Esophagus (tissue), 2 donors: ENCODE measurements around the gene BMF. TPM values are rescaled to one million over a fixed set of nuclear protein-coding genes. Genes with fewer than 3 reads are reported as not detected.
A peak's percentile ranks its signal among the peaks of the same experiment; 100 is the strongest.

ENCODE experiments used
- H3K27ac ChIP-seq, 2 donors: one replicate each; pipeline ENCODE4 v1.5.1; 2013; ENCODE audit warnings: low read depth in 2 of 2, mild to moderate bottlenecking in 2 of 2, inconsistent platforms in 1 of 2, low read length in 1 of 2, moderate library complexity in 1 of 2
- H3K27me3 ChIP-seq, 2 donors: one replicate each; pipeline ENCODE4 v1.6.1; 2013; ENCODE audit warnings: low read length in 2 of 2, control low read depth in 1 of 2, mild to moderate bottlenecking in 1 of 2; ENCODE audit not compliant: insufficient read depth in 2 of 2, control insufficient read depth in 1 of 2
- H3K36me3 ChIP-seq, 2 donors: one replicate each; pipeline ENCODE4 v1.6.1; 2013; ENCODE audit warnings: low read length in 1 of 2; ENCODE audit not compliant: control insufficient read depth in 2 of 2, insufficient read depth in 2 of 2
- H3K4me1 ChIP-seq, 2 donors: one replicate each; pipeline ENCODE4 v1.6.1; 2013; ENCODE audit warnings: low read length in 1 of 2; ENCODE audit not compliant: control insufficient read depth in 2 of 2, insufficient read depth in 2 of 2
- H3K4me3 ChIP-seq, 2 donors: one replicate each; pipeline ENCODE4 v1.5.1; 2013; ENCODE audit warnings: low read length in 2 of 2, mild to moderate bottlenecking in 2 of 2, low read depth in 1 of 2, moderate library complexity in 1 of 2
- H3K9me3 ChIP-seq, 2 donors: one replicate each; pipeline ENCODE4 v1.6.1; 2013; ENCODE audit warnings: mild to moderate bottlenecking in 2 of 2, low read depth in 1 of 2, low read length in 1 of 2, moderate library complexity in 1 of 2; ENCODE audit not compliant: control insufficient read depth in 2 of 2, insufficient read depth in 1 of 2
- WGBS, 2 donors: extraction: QIAGEN DNeasy Blood & Tissue Kit; methylation state at CpG; one replicate each; pipeline ENCODE4 v1.1.7; 2013; 5-methylcytosine and 5-hydroxymethylcytosine counted together
- polyA plus RNA-seq, 2 donors: library from polyadenylated mRNA; stranded (reverse); fragments of 200-250 nt; gene quantifications; one replicate each; pipeline ENCODE4 v1.2.3, GENCODE V29; 2013
- donor health status: healthy with polysubstance abuse.
- donor health status: Bipolar disorder and iron deficiency.

Gene BMF
- polyA plus RNA-seq, 2 donors = 1.0 to 1.2 TPM

DNA sequence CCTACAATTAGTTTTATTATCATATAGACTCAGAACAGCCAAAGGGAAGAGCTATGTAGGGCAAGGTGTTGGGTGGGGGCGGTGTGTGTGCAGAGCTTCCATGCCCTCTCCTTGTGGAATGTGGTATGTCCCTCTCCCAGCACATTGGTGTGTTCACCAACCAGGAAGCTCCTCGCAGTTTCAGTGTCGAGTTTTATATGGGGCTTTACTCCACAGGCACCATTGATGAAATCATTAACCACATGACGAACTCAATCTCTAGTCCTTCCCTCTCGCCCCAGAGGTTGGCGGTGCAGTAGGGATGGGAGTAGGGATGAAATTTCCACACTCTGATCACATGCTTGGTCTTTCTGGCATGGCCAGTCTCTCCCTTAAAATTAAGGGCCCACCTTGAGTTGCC, 56.1 kb downstream of the BMF start:
- Histone ChIP-seq H3K9me3 (no peaks in the 10 kb centered on the region), H3K4me3 (no peak overlapping the region), H3K27me3 (no peaks in the 10 kb centered on the region), H3K4me1 (peaks cover 0 to 18% of the 10 kb centered on the region in 2 donors), H3K36me3 (peaks cover 0 to 3% of the 10 kb centered on the region in 2 donors), H3K27ac (no peak overlapping the region)
- 68 to 80% methylated on average over 6 of the region's 6 CpGs for WGBS, 2 donors

DNA sequence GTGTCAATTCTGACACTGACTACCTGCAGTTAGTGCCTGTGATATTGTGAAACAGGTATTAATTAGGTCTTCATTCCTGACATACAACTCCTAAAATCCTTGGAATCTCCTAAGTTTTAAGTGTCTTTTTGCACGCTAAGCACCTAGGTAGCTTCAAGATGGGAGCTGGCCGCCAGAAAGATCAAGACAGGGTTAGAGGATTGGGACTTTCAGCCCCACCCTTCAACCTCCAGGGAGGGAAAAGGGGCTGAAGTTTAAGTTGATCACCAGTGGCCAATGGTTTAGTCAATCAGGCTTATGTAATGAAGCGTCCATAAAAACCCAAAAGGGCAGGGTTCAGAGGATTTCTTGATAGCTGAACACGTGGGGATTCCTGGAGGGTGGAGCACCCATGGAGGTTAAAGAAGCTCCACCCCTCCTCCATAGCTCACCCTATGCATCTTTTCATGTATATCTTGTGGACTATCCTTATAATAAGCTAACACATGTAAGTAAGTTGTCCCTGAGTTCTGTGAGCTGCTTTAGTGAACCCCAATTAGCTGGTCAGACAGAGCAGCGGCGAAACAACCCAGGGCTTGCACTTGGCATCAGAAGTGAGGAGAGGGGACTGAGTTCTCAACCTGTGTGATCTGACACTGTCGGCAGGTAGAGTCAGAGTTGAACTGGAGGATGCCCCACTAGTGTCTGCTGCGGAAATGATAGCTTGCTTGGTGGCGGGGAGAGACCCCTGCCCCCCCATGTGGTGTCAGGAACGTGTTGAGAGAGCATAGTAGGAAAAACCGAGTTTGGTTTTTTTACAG, 56.9 kb downstream of the BMF start:
- peaks cover 0 to 3% of the 10 kb centered on the region in 2 donors for H3K36me3 ChIP-seq
- H3K4me1 ChIP-seq = peaks cover 5 to 24% of the 10 kb centered on the region in 2 donors
- no peak overlapping the region for H3K27ac ChIP-seq
- no peak overlapping the region for H3K4me3 ChIP-seq
- WGBS, 2 donors = 74 to 88% methylated on average over 11 of the region's 11 CpGs
- no peaks in the 10 kb centered on the region for H3K27me3 ChIP-seq
- H3K9me3 ChIP-seq = no peaks in the 10 kb centered on the region

DNA sequence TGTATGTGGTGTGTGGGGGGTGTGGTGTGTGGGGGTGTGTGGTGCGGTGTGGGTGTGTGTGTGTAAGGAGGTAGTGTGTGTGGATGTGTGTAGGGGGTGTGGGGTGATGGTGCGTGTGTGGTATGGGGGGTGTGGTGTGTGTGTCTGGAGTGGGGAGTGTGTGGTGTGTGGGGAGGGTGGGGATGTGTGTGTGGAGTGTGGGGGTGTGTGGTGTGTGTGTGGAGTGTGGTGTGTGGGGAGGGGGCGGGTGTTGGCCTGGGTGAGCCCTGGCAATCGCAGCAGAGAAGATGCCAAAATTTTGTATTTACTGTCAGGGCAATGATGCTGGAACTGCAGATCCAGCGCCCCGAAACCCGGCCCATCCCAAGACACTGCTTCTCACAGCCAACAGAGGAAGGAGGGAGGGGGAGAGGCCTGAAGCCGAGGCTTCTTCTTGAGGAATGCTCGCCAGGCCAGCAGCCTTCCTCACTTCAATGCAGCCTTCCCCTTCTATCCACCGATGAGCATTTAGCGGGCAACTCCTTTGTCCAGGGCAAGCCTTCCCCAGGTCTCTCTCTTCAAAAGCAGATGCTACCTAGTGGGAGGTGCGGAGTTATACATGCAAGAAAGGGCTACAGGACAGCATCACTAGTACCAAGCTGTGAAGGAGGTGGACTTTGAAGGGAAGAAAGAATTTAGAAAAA, 57.8 kb downstream of the BMF start:
- Histone ChIP-seq H3K36me3 (peaks cover 0 to 3% of the 10 kb centered on the region in 2 donors), H3K27me3 (no peaks in the 10 kb centered on the region), H3K27ac (no peak overlapping the region), H3K9me3 (no peaks in the 10 kb centered on the region), H3K4me1 (peaks cover 5 to 21% of the 10 kb centered on the region in 2 donors), H3K4me3 (no peak overlapping the region)
- WGBS, 2 donors = 57 to 61% methylated on average over 12 of the region's 12 CpGs

- H3K36me3 ChIP-seq = peaks cover 0 to 3% of the 10 kb centered on the region in 2 donors
- no peak overlapping the region for H3K4me3 ChIP-seq
- no peak overlapping the region for H3K27ac ChIP-seq
- no peaks in the 10 kb centered on the region for H3K9me3 ChIP-seq
- peaks cover 5 to 11% of the 10 kb centered on the region in 2 donors for H3K4me1 ChIP-seq
- WGBS, 2 donors = 89 to 95% methylated on average over 3 of the region's 3 CpGs
- no peaks in the 10 kb centered on the region for H3K27me3 ChIP-seq
These were observed 59.7 kb downstream of the BMF start for GRCh38 chr15:40048926-40049475.

DNA sequence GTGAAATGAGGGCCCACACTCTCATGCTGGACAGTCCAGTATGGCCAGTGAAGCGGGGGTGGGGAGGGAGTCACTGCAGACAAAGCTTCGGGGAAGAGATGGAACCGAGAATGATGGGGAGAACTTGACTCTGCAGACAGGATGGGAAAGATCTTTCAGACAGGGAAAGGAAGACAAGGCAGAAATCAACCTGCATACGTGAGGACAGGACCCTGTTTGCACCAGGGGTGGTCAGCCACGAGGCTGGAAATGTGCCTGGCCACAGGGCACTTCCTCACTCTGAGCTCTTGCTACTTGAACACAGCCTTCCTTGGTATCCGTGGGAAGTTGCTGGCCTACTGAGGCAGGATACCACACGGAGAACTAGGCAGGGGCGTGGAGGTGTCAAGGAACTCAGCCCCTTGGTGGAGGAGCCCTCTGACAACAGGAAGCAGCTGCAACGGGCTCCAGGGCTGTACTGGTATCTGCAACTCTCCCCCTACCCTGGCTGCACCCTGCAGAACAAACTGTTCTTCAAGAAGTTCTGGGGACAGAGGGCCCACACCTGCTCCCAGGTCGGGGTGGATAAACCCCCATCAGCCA, 60.4 kb downstream of the BMF start:
- no peaks in the 10 kb centered on the region for H3K9me3 ChIP-seq
- peaks cover 0 to 3% of the 10 kb centered on the region in 2 donors for H3K36me3 ChIP-seq
- H3K4me1 ChIP-seq = peaks cover 5 to 11% of the 10 kb centered on the region in 2 donors
- WGBS, 2 donors = 61 to 68% methylated on average over 10 of the region's 10 CpGs
- peak overlapping the region; percentile 45 to 61 for H3K27ac ChIP-seq
- no peak overlapping the region for H3K4me3 ChIP-seq
- no peaks in the 10 kb centered on the region for H3K27me3 ChIP-seq

DNA sequence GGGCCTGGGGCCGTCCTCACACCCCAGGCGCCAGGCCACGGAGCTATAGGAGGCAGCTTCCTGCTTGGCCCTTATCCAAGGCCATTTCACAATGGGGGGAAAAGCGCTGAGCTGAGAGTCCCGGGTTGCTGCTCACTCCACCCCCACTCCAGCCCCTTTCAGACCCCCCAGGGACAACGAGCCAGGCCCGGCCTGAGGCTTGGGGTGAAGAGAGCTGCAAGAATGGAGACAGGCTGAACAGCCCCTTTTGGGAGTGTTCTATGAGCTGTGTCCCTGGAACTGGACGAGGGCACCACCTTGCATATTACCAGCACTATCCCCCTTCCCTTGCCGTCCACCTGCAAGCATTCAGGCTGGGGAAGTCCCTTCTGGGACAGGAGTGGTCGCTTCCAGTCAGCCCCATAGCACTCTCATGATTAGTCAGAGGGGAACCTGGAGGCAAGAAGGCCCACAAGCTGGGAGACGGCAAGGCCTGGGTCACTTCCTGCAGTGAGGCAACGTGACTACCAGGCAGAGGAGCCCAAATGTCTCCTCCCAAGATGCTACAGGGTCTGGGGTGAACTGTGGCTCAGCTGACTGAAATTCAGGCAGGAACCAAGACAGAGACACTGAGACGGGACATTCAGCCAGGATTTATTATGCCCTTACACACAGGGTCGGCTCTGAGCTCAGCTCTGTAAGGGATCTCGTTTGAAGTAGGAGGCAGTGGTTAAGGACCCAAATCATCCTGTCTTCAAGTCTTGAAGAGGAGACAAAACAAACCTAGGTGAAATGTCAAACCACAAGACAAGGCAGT, 61.1 kb downstream of the BMF start:
- Histone ChIP-seq H3K4me1 (peaks cover 5 to 11% of the 10 kb centered on the region in 2 donors), H3K36me3 (peaks cover 0 to 3% of the 10 kb centered on the region in 2 donors), H3K27me3 (no peaks in the 10 kb centered on the region), H3K4me3 (no peak overlapping the region), H3K27ac (peak overlapping the region; percentile 47 to 61), H3K9me3 (no peaks in the 10 kb centered on the region)
- 37 to 41% methylated on average over 15 of the region's 15 CpGs for WGBS, 2 donors

DNA sequence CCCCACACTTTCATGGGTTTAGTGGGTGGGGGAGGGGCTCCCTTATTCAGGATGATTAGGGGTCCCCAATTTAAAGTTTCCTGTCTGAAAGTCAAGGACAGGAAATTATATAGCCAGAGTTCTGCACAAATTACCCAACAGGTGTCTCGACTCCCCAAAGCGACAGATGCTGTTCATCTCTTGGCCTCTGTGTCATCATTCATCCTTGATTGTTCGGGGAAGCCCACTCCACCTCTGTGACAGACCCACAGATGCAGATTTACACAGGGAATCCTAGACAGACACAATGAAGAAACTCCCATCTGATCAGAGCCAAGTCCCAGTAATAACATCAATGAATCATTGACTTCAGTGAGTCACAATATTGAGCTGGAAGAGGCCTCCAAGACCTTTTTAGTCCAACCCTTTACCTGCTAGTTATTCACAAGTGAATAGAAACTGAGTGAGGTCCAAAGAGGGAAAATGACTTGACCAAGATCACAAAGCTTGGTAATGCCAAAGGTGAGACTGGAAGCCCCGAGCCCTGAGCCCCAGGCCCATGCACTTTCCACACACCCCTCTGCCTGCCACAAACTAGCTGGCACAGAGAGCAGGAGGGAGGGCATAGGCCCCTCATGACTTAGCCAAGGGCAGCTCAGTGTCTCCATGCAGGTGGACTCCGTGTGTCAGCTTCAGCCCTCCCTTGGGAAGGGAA, 61.8 kb downstream of the BMF start:
- Histone ChIP-seq H3K4me1 (peaks cover 5 to 11% of the 10 kb centered on the region in 2 donors), H3K36me3 (no peaks in the 10 kb centered on the region), H3K27me3 (no peaks in the 10 kb centered on the region), H3K27ac (peak overlapping the region in 1 of 2 donors; percentile 47), H3K9me3 (no peaks in the 10 kb centered on the region), H3K4me3 (no peak overlapping the region)
- WGBS, 2 donors = 58 to 66% methylated on average over 5 of the region's 5 CpGs

GRCh38 chr15:40045572-40046217, 63.0 kb downstream of the BMF start:
- no peaks in the 10 kb centered on the region for H3K27me3 ChIP-seq
- H3K4me1 ChIP-seq = peaks cover 5 to 11% of the 10 kb centered on the region in 2 donors
- 63 to 66% methylated on average over 6 of the region's 6 CpGs for WGBS, 2 donors
- no peaks in the 10 kb centered on the region for H3K9me3 ChIP-seq
- no peak overlapping the region for H3K4me3 ChIP-seq
- no peaks in the 10 kb centered on the region for H3K36me3 ChIP-seq
- peak overlapping the region in 1 of 2 donors; percentile 48 for H3K27ac ChIP-seq
